Measurements from ENCODE around the gene NBPF9.
"Not testable (repeated sequence)": the region's sequence is repeated elsewhere in the genome, so short reads cannot be mapped to it uniquely, and the experiment has no call there.

The NBPF9 gene

DNA sequence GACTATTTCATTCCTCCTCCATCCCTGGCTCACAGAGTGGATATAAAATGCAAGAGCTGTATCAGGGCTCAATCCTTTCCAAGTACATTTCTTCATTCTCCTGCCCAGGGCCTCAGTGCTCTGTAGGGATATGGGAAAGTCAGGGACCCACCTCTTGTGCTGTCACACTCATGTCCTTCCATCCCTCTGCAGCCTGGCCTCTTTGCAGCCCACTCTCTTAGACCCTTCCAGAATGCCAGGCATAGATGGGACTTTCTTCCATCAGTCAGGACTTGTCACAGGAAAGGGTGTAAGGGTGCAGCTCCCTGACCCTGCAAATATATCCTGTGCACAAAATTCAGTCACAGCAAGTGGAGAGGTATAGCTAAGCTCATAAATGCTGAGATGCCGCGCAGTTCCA, 86.7 kb downstream of the NBPF9 start:
- in situ Hi-C loops (cut with MboI; ENCODE audit: low sequenced_read_pairs), result not testable (repeated sequence)

DNA sequence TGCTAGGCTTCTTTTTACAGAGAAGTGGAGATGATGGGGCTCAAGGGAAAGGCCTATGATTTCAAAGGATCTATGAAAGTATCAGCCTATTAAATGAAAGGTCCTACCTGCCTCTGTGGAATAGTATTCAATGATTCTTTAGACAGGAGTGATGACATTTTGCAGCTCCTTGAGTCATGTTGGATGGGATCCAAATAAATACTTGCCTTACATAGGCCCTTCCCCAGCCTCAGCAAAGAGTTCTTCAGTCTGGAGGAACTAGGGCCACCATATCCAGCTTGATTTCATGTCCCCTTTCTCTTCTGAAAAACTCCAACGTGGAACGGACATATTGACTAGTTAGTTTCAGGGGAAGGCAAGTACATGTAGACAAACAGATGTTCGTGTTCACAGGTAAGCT, 87.8 kb downstream of the NBPF9 start:
- in situ Hi-C loops (cut with MboI; ENCODE audit: low sequenced_read_pairs), result not testable (repeated sequence)

DNA sequence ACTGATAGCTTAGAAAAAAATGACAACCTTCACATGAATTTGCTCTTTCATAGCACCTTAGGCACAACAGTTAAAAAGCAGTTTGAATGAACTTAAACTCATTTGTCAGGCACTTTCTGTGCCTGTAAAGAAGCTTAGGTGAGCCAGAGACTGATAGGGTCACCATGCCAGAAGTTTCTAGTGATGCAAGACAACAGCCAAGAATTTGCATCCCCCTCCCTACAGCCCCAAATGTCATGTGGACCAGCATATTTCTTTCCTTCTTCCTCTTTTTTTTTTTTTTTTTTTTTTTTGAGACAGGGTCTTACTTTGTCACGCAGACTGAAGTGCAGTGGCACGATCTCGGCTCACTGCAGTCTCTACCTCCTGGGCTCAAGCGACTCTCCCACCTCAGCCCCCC, 89.8 kb downstream of the NBPF9 start:
- in situ Hi-C loops (cut with MboI; ENCODE audit: low sequenced_read_pairs), result not testable (repeated sequence)

DNA sequence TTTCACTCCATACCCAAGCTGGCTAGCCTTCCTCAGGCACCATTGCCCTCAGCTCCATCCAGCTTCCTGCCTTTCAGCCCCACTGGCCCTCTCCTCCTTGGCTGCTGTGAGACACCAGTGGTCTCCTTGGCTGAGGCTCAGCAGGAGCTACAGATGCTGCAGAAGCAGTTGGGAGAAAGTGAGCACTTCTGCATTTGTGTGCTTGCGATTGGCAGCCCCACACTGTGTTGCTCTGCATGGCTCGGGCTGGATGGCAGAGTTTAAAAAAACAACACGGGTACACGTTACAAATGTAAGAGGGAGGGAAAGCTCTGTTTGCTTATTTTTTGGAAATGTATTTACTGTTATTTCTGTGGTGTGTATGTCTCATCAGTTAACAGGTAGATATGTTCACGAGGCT, 90.8 kb downstream of the NBPF9 start:
- in situ Hi-C loops (cut with MboI; ENCODE audit: low sequenced_read_pairs), result not testable (repeated sequence)

GRCh38 chr1:149009761-149010160, 93.6 kb downstream of the NBPF9 start:
- in situ Hi-C loops (cut with MboI; ENCODE audit: low sequenced_read_pairs), result not testable (repeated sequence)

DNA sequence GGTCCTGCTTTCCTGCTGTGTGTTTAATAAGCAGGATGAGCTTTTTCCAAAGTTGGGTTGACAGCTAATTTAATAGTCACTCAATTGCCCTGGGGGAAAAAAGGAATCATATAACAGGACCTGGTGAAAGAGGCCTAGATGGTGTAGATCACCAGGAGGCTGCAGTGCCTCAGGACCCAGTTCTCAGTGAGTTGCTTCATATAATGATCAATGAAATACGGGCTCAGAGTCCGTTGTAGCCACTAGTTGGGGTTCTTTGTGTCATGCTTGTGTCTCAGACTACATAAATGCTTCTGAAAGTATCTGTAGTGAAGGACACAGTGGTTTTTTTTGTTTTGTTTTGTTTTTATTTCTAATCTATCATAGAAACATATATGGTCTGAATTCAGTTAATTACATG, 94.6 kb downstream of the NBPF9 start:
- in situ Hi-C loops (cut with MboI; ENCODE audit: low sequenced_read_pairs), result not testable (repeated sequence)

GRCh38 chr1:149008326-149008725, 95.0 kb downstream of the NBPF9 start:
- in situ Hi-C loops (cut with MboI; ENCODE audit: low sequenced_read_pairs), result not testable (repeated sequence)

Measured in HL-60/S4 treated with retinoic acid at 250 ng/mL for 4 days and 3 days (cell line).